ENCODE data around the gene ARHGEF11. TPM values are rescaled to one million over a fixed set of nuclear protein-coding genes. Genes with fewer than 3 reads are reported as not detected.

Gene ARHGEF11
- total RNA-seq, 1 experiment from 2014 or later = 45.5 TPM

DNA sequence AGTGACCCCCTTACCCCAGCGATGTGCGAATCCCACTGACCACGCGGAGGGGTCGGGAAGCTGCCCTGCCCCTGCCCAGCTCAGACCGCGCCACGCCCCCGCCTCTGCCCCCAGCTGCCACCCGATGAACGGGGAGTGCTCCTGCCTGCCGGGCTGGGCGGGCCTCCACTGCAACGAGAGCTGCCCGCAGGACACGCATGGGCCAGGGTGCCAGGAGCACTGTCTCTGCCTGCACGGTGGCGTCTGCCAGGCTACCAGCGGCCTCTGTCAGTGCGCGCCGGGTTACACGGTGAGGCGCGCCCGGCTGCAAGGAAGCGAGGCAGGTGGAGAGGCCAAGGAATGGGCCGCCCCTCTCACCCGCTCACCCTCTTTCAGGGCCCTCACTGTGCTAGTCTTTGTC lies 137.0 kb downstream of the ARHGEF11 start:
- H3K9me3 ChIP-seq = no peaks in the 10 kb centered on the region
- CTCF ChIA-PET = no interaction called here
- H3K27me3 Mint-ChIP-seq (ENCODE audit: insufficient read depth, unreplicated experiment) = no peaks in the 10 kb centered on the region
- TF ChIP-seq, protein P1, sequence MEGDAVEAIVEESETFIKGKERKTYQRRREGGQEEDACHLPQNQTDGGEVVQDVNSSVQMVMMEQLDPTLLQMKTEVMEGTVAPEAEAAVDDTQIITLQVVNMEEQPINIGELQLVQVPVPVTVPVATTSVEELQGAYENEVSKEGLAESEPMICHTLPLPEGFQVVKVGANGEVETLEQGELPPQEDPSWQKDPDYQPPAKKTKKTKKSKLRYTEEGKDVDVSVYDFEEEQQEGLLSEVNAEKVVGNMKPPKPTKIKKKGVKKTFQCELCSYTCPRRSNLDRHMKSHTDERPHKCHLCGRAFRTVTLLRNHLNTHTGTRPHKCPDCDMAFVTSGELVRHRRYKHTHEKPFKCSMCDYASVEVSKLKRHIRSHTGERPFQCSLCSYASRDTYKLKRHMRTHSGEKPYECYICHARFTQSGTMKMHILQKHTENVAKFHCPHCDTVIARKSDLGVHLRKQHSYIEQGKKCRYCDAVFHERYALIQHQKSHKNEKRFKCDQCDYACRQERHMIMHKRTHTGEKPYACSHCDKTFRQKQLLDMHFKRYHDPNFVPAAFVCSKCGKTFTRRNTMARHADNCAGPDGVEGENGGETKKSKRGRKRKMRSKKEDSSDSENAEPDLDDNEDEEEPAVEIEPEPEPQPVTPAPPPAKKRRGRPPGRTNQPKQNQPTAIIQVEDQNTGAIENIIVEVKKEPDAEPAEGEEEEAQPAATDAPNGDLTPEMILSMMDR (IDR thresholded peaks at IDR 0.05; ENCODE audit: insufficient read depth in 1 of 2, low read depth in 1 of 2, low read length in 1 of 2, severe bottlenecking in 1 of 2, unreplicated experiment in 1 of 2) = no peak
- no peaks in the 10 kb centered on the region for H3K27me3 ChIP-seq (replicated peaks; ENCODE audit: control insufficient read depth, insufficient read depth, low read length)
- no peak overlapping the region for H3K27ac Mint-ChIP-seq (ENCODE audit: unreplicated experiment)
- H3K4me3 ChIP-seq (ENCODE audit: low read depth, low read length) = no peak overlapping the region
- no TSS peak for BruUV-seq (replicated peaks)
- DNase-seq = no peak
- H3K9me3 Mint-ChIP-seq (ENCODE audit: unreplicated experiment) = no peaks in the 10 kb centered on the region
- H3K4me1 ChIP-seq = 0 out of 2 replicates have a peak, but pooled peaks cover 9% of the 10 kb centered on the region
- H3K4me1 Mint-ChIP-seq (ENCODE audit: low read depth, unreplicated experiment) = no peaks in the 10 kb centered on the region
- intact Hi-C loops (cut with micrococcal nuclease; ENCODE audit: unreplicated experiment) = no loop called here
- POLR2A ChIA-PET = no interaction called here
- no peaks in the 10 kb centered on the region for H3K36me3 Mint-ChIP-seq (ENCODE audit: insufficient read depth, unreplicated experiment)
- no peak overlapping the region for H3K4me3 Mint-ChIP-seq (ENCODE audit: unreplicated experiment)
- H3K36me3 ChIP-seq (ENCODE audit: control insufficient read depth, insufficient read depth, low read length) = no peaks in the 10 kb centered on the region

DNA sequence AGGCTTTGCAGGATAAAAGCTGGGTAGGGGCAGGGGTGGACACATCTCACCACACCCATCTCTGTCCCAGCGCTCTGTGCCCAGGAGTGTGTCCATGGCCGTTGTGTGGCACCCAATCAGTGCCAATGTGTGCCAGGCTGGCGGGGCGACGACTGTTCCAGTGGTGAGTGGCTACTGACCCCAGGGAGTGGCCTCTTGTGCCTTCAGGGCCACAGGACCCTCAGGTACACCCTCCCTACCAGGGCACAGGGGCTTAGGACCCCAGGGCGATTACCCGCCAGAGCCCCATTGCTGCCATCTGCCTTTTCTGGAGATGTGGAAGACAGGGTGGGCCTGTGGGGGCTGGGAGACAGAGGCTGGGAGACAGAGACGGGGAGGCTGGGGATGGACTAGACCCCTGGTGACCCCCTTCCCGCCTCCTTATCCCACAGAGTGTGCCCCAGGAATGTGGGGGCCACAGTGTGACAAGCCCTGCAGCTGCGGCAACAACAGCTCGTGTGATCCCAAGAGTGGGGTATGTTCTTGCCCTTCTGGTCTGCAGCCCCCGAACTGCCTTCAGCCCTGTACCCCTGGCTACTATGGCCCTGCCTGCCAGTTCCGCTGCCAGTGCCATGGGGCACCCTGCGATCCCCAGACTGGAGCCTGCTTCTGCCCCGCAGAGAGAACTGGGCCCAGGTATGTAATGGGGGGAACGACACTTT lies 139.2 kb downstream of the ARHGEF11 start:
- TF ChIP-seq, protein P1 (IDR thresholded peaks at IDR 0.05; ENCODE audit: insufficient read depth in 1 of 2, low read depth in 1 of 2, low read length in 1 of 2, severe bottlenecking in 1 of 2, unreplicated experiment in 1 of 2) = no peak
- H3K4me3 Mint-ChIP-seq (ENCODE audit: unreplicated experiment) = no peak overlapping the region
- no peak for DNase-seq
- Histone ChIP-seq H3K9me3 (no peaks in the 10 kb centered on the region), H3K36me3 (ENCODE audit: control insufficient read depth, insufficient read depth, low read length) (no peaks in the 10 kb centered on the region), H3K4me3 (ENCODE audit: low read depth, low read length) (no peak overlapping the region), H3K27me3 (replicated peaks; ENCODE audit: control insufficient read depth, insufficient read depth, low read length) (no peaks in the 10 kb centered on the region), H3K4me1 (0 out of 2 replicates have a peak, but pooled peaks cover 9% of the 10 kb centered on the region)
- H3K4me1 Mint-ChIP-seq (ENCODE audit: low read depth, unreplicated experiment) = no peaks in the 10 kb centered on the region
- POLR2A ChIA-PET = no interaction called here
- no TSS peak for BruUV-seq (replicated peaks)
- intact Hi-C loops (cut with micrococcal nuclease; ENCODE audit: unreplicated experiment) = no loop called here
- CTCF ChIA-PET = no interaction called here
- no peaks in the 10 kb centered on the region for H3K27me3 Mint-ChIP-seq (ENCODE audit: insufficient read depth, unreplicated experiment)
- no peaks in the 10 kb centered on the region for H3K36me3 Mint-ChIP-seq (ENCODE audit: insufficient read depth, unreplicated experiment)
- H3K9me3 Mint-ChIP-seq (ENCODE audit: unreplicated experiment) = no peaks in the 10 kb centered on the region
- no peak overlapping the region for H3K27ac Mint-ChIP-seq (ENCODE audit: unreplicated experiment)

DNA sequence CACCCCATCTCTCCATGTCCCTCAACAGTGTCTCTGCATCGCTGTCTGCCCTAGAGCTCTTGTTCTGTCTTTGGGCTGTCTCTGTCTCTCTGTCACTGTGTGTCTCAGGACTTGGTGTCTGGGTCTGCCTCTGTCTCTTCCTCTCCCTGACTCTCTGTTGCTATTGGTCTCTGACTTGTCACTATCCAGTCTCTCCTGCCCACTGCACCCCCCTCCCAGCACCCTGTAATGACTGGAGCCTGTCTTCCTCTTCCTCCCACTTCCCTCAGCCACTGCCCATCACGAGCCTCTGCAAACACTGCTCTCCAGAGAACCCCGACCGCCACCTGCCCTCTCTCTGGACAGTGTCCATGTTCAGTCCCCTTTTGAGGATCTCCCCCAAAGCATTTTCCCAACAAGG lies 139.9 kb downstream of the ARHGEF11 start:
- no peak overlapping the region for H3K4me3 Mint-ChIP-seq (ENCODE audit: unreplicated experiment)
- H3K4me1 Mint-ChIP-seq (ENCODE audit: low read depth, unreplicated experiment) = no peaks in the 10 kb centered on the region
- ChIA-PET POLR2A (no interaction called here), CTCF (no interaction called here)
- no TSS peak for BruUV-seq (replicated peaks)
- no peak for DNase-seq
- H3K36me3 ChIP-seq (ENCODE audit: control insufficient read depth, insufficient read depth, low read length) = no peaks in the 10 kb centered on the region
- TF ChIP-seq, protein P1 (IDR thresholded peaks at IDR 0.05; ENCODE audit: insufficient read depth in 1 of 2, low read depth in 1 of 2, low read length in 1 of 2, severe bottlenecking in 1 of 2, unreplicated experiment in 1 of 2) = no peak
- H3K9me3 Mint-ChIP-seq (ENCODE audit: unreplicated experiment) = no peaks in the 10 kb centered on the region
- H3K4me1 ChIP-seq = 0 out of 2 replicates have a peak, but pooled peaks cover 9% of the 10 kb centered on the region
- no peak overlapping the region for H3K4me3 ChIP-seq (ENCODE audit: low read depth, low read length)
- intact Hi-C loops (cut with micrococcal nuclease; ENCODE audit: unreplicated experiment) = no loop called here
- H3K36me3 Mint-ChIP-seq (ENCODE audit: insufficient read depth, unreplicated experiment) = no peaks in the 10 kb centered on the region
- no peak overlapping the region for H3K27ac Mint-ChIP-seq (ENCODE audit: unreplicated experiment)
- H3K9me3 ChIP-seq = no peaks in the 10 kb centered on the region
- no peaks in the 10 kb centered on the region for H3K27me3 ChIP-seq (replicated peaks; ENCODE audit: control insufficient read depth, insufficient read depth, low read length)
- no peaks in the 10 kb centered on the region for H3K27me3 Mint-ChIP-seq (ENCODE audit: insufficient read depth, unreplicated experiment)

Data from Caco-2 (cell line).